Endothelial cell of umbilical vein (primary cell): ENCODE measurements around the gene UBASH3B. TPM values are rescaled to one million over a fixed set of nuclear protein-coding genes. Genes with fewer than 3 reads are reported as not detected.

Source experiments
- BruUV-seq: library from RNA; stranded (reverse); fragments of 400-500 nt; replicated peaks from 2 replicates; lab custom pipeline; 2021; lab: Mats Ljungman, UMichigan
- CTCF ChIA-PET: fragments of 300-600, 350-600 bp; sonication (Branson Sonifier 250); formaldehyde crosslinking; loops from one replicate; lab custom pipeline; 2021; ENCODE audit warnings: antibody characterized with exemption, inconsistent platforms; lab: Charles Lee
- POLR2A ChIA-PET: fragments of 300-600, 350-600 bp; sonication (Branson Sonifier 250); formaldehyde crosslinking; loops from one replicate; lab custom pipeline; 2021; ENCODE audit warnings: antibody characterized with exemption, inconsistent platforms; lab: Charles Lee
- DNase-seq: peaks from one replicate; pipeline ENCODE4 v3.0.0-alpha.2; 2011; ENCODE audit warnings: low read depth, low spot score
- FAIRE-seq: peaks from 2 replicates; lab custom pipeline; 2011; peaks lifted over from hg19 to GRCh38; lab: Jason Lieb, UNC
- H2AFZ ChIP-seq: 2 replicates; pipeline ENCODE4 v1.6.0; 2012; ENCODE audit warnings: low read depth, low read length, control low read depth, inconsistent platforms
- H3K27ac ChIP-seq: 2 replicates; pipeline ENCODE4 v1.5.1; 2011; ENCODE audit warnings: low read depth, mild to moderate bottlenecking, control low read depth, low read length, moderate library complexity; ENCODE audit not compliant: insufficient read depth
- H3K27me3 ChIP-seq, 2 experiments: 2 replicates each; pipeline versions ENCODE4 v1.6.0 to v1.6.1; 2011; ENCODE audit warnings: low read length in 2 of 2, mixed read lengths in 1 of 2; ENCODE audit not compliant: control insufficient read depth in 2 of 2, insufficient read depth in 2 of 2
- H3K36me3 ChIP-seq, 2 experiments: 2 replicates in 1 of 2; 3 replicates in 1 of 2; pipeline ENCODE4 v1.5.1; 2011; ENCODE audit warnings: low read length in 2 of 2, mild to moderate bottlenecking in 1 of 2, moderate library complexity in 1 of 2; ENCODE audit not compliant: control insufficient read depth in 2 of 2, insufficient read depth in 2 of 2; ENCODE audit errors: extremely low read depth in 1 of 2
- H3K4me1 ChIP-seq: 3 replicates; pipeline ENCODE4 v1.5.1; 2011; ENCODE audit warnings: mild to moderate bottlenecking, low read length; ENCODE audit not compliant: control insufficient read depth, insufficient read depth; ENCODE audit errors: extremely low read depth
- H3K4me2 ChIP-seq: 2 replicates; pipeline ENCODE4 v1.6.1; 2011; ENCODE audit warnings: low read length, control low read depth, mixed read lengths; ENCODE audit not compliant: insufficient read depth
- H3K4me3 ChIP-seq, 3 experiments: fragments of 200-600 bp in 1 of 3; sonication (generic), shearing (Covaris generic) in 1 of 3; replicated peaks in 1 of 3; 2 replicates each; pipeline ENCODE4 v1.5.1; 2011 to 2016; ENCODE audit warnings: control low read depth in 3 of 3, low read length in 3 of 3, mild to moderate bottlenecking in 2 of 3, inconsistent platforms in 1 of 3, low read depth in 1 of 3, moderate library complexity in 1 of 3; ENCODE audit not compliant: insufficient read depth in 1 of 3
- H3K79me2 ChIP-seq: 2 replicates; pipeline ENCODE4 v1.6.0; 2012; ENCODE audit warnings: low read length, inconsistent platforms; ENCODE audit not compliant: control insufficient read depth, insufficient read depth
- H3K9ac ChIP-seq: replicated peaks from 2 replicates; pipeline ENCODE3; 2011; ENCODE audit warnings: low read length, control low read depth; ENCODE audit not compliant: insufficient read depth; ENCODE audit errors: extremely low read depth
- H3K9me1 ChIP-seq: replicated peaks from 3 replicates; pipeline ENCODE4 v1.6.0; 2011; ENCODE audit warnings: mild to moderate bottlenecking, low read length; ENCODE audit not compliant: control insufficient read depth, insufficient read depth; ENCODE audit errors: extremely low read depth
- H3K9me3 ChIP-seq: replicated peaks from 2 replicates; pipeline ENCODE4 v1.5.1; 2012; ENCODE audit warnings: low read length, inconsistent platforms; ENCODE audit not compliant: control insufficient read depth, insufficient read depth
- H4K20me1 ChIP-seq: replicated peaks from 2 replicates; pipeline ENCODE3; 2011; ENCODE audit warnings: mild to moderate bottlenecking, low read length; ENCODE audit not compliant: control insufficient read depth, insufficient read depth; ENCODE audit errors: extremely low read depth
- CTCF ChIP-seq, 2 donors: IDR thresholded peaks; 1 replicate in 1 of 2; 2 replicates in 1 of 2; pipeline ENCODE4 v1.5.1; 2011; ENCODE audit warnings: low read length in 2 of 2, mild to moderate bottlenecking in 2 of 2, moderate library complexity in 2 of 2, control low read depth in 1 of 2, inconsistent platforms in 1 of 2, low read depth in 1 of 2; ENCODE audit not compliant: insufficient read depth in 1 of 2; ENCODE audit errors: extremely low read depth in 1 of 2
- EZH2 ChIP-seq: IDR thresholded peaks from 2 replicates; pipeline ENCODE4 v1.6.1; 2012; ENCODE audit warnings: borderline replicate concordance, low read depth, mild to moderate bottlenecking, moderate library complexity, low read length, inconsistent platforms; ENCODE audit not compliant: severe bottlenecking
- FOS ChIP-seq: IDR thresholded peaks from 2 replicates; pipeline ENCODE4 v1.6.1; 2011; ENCODE audit warnings: mild to moderate bottlenecking, low read length, moderate library complexity, borderline replicate concordance; ENCODE audit not compliant: insufficient read depth
- GATA2 ChIP-seq: IDR thresholded peaks from 2 replicates; pipeline ENCODE4 v1.7.0; 2011; ENCODE audit warnings: low read depth, mild to moderate bottlenecking, moderate library complexity, mixed read lengths, low read length; ENCODE audit not compliant: insufficient read length, insufficient read depth
- JUN ChIP-seq: IDR thresholded peaks from 2 replicates; pipeline ENCODE4 v1.6.1; 2011; ENCODE audit warnings: borderline replicate concordance, low read depth; ENCODE audit not compliant: insufficient read length, insufficient read depth
- MAX ChIP-seq: IDR thresholded peaks from 2 replicates; pipeline ENCODE4 v1.6.1; 2011; ENCODE audit not compliant: insufficient read depth, insufficient read length
- MYC ChIP-seq: IDR thresholded peaks from one replicate; pipeline ENCODE4 v1.6.1; 2011; ENCODE audit warnings: mild to moderate bottlenecking, low read depth, low read length
- POLR2A ChIP-seq: IDR thresholded peaks from 2 replicates; pipeline ENCODE4 v1.6.1; 2012; ENCODE audit warnings: low read depth, mild to moderate bottlenecking, control low read depth, low read length
- POLR2AphosphoS5 ChIP-seq: IDR thresholded peaks from 2 replicates; pipeline ENCODE4 v1.6.1; 2012; ENCODE audit warnings: low read depth, mild to moderate bottlenecking, control low read depth, low read length, moderate library complexity; ENCODE audit not compliant: insufficient read depth
- dilution Hi-C: fragments of 300-500 bp; cut with MboI; formaldehyde crosslinking; loops from one replicate; pipeline ENCODE4 v1.15.0; 2019; ENCODE audit warnings: low sequenced_read_pairs; ENCODE audit not compliant: extremely low pct_ligation_motif_present
- intact Hi-C: fragments of 100-400 bp; cut with micrococcal nuclease; formaldehyde crosslinking; loops from one replicate; pipeline ENCODE4 v1.10.0; 2022
- polyA plus RNA-seq, 4 experiments: library from polyadenylated mRNA; depleted of rRNA in 3 of 4; stranded (reverse) in 3 of 4; unstranded in 1 of 4; fragments of >200 nt; gene quantifications; 2 replicates each; pipeline versions ENCODE4 v1.2.1 to v1.2.3, GENCODE V29; 2011 to 2012; ENCODE audit warnings: missing spikeins in 1 of 4
- total RNA-seq: library from RNA; stranded (reverse); gene quantifications from 2 replicates; pipeline ENCODE4 v1.2.3, GENCODE V29; 2021

Gene UBASH3B
- total and polyA plus RNA-seq, 2 donors (not counting 3 experiments of a cell fraction or from before 2014, with no cell fraction given): 23.7 to 38.1 TPM

GRCh38 chr11:122764371-122765090 is 109.0 kb downstream of the UBASH3B start:
- no peak overlapping the region for H3K4me2 ChIP-seq
- H3K79me2 ChIP-seq: peaks cover 1% of the 10 kb centered on the region
- no peaks in the 10 kb centered on the region for H3K9me1 ChIP-seq
- FAIRE-seq (no peak), DNase-seq (no peak)
- H3K4me1 ChIP-seq: no peaks in the 10 kb centered on the region
- H3K27ac ChIP-seq: no peak overlapping the region
- ChIA-PET CTCF (interaction anchor here (0.9 to 3.0 kb wide), 7 partner anchors 10 to 135 kb away, joined by 3 to 11 read pairs (median 4); no protein-coding TSS in a partner anchor), POLR2A (no interaction called here)
- no peaks in the 10 kb centered on the region for H3K27me3 ChIP-seq
- no peak overlapping the region for H3K4me3 ChIP-seq
- no peak overlapping the region for H3K9ac ChIP-seq
- no peaks in the 10 kb centered on the region for H4K20me1 ChIP-seq
- no peaks in the 10 kb centered on the region for H3K9me3 ChIP-seq
- dilution Hi-C loops (no loop called here), intact Hi-C loops (no loop called here)
- TF ChIP-seq JUN (no peak), CTCF (IDR thresholded peaks at IDR 0.05; ENCODE audit: extremely low read depth in 1 of 2, insufficient read depth in 1 of 2, low read depth in 1 of 2, low read length in 2 of 2) (no peak), EZH2 (no peak), POLR2AphosphoS5 (no peak), POLR2A (no peak), GATA2 (no peak), MAX (no peak), FOS (no peak), MYC (no peak)
- no TSS peak for BruUV-seq
- no peak overlapping the region for H2AFZ ChIP-seq
- no peaks in the 10 kb centered on the region for H3K36me3 ChIP-seq
